C1 segment of cervical spinal cord (tissue), 14 donors: ENCODE data around the gene CACNB2.
A peak's percentile ranks its signal among the peaks of the same experiment; 100 is the strongest.
"Not testable (repeated sequence)": the region's sequence is repeated elsewhere in the genome, so short reads cannot be mapped to it uniquely, and the experiment has no call there.

Source experiments
- DNase-seq, 14 donors: peaks; one replicate each; lab custom pipeline; 2025; lab: John Stamatoyannopoulos, UW

Gene CACNB2

DNA sequence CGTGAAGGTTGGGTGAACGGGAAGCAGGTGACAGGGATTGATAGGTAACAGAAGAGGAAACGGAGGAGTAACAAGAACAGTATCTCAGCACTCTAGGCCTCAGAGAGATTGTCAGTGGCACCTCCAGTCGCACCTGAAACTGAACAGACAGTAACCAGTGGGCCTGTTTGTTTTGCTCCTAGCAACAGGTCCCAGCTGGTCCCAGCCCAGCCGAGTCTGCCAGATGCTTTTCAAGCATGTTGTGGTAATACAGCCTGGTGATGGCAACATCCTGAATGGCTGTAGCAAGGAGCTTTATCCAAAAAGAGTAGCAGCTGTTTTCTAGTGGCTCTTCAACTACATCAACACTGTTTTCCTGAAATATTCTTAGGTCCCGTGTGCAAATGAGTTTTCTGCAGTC is 4.7 kb downstream of the CACNB2 start:
- DNase-seq: peak in 2 of 14 donors; percentile 10 to 13

DNA sequence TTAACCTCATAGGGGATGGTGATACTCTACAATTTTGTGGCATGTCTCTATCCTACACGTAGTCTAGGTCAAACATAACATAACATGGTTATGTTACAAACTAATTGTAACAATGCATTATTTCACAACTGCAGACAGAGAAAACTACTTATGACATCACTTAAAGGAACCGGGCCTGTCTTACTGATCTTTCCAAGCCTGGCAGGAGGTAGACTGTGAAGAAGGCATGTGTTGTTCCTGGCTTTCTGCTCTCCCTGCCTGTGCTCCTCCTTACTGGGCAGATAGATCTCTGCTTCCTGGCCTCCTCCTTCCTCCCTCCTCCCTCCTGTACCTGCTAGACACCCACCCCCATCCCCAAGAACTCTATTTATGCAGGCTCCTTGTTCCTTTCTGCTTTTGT is 5.4 kb downstream of the CACNB2 start:
- DNase-seq: peak in 1 of 14 donors; percentile 6

DNA sequence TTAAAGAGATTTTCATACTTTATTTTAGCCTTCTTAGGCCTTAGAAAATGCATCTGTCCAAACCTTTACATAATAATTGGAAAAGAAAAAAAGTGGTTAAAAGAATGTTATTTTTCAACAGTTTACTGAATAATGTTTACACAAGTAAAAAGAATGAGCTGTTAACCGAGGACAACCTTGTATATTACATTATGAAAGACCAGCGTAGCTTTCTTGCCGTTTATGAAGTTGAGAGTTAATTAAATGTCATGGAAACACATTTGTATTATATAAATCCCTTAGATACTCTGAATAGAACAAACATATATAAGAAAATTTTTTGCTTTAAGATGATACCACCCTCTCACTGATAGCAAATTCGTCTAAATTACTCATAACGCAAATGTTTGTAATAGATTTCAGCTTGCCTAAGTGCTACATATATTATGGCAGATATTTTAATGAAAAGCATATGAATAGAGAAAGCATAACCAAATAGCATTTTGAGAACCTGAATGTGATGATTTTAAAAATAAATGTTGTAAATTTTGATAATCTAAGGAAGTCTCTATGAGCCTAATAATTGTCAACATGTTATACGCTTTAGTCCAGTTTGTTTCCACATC is 9.1 kb downstream of the CACNB2 start:
- DNase-seq: no peak

DNA sequence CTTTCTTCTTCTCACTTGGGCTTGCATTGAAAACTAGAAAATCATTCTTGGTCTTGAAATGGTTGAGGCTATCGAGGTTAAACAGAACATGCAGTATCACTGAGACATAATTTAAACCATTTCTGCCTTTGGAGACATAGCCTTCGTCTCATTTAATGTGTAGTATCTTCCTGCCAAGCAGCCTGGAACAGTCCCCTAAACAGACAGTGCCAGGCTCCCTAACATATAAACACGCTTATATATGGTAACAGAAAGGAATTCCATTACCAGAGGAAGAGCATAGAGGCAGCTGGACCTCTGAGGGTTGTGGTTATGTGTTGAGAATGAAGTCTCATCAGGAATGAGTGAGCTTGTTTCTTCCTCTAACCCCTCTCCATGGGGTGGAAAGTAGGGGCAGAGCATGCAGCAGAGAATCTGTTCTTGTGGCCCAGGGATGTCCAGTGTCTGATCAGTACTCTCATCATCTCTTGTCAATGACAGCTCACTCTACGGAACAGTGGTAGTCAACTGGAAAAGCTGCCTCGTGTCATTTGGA is 11.2 kb downstream of the CACNB2 start:
- DNase-seq: no peak

DNA sequence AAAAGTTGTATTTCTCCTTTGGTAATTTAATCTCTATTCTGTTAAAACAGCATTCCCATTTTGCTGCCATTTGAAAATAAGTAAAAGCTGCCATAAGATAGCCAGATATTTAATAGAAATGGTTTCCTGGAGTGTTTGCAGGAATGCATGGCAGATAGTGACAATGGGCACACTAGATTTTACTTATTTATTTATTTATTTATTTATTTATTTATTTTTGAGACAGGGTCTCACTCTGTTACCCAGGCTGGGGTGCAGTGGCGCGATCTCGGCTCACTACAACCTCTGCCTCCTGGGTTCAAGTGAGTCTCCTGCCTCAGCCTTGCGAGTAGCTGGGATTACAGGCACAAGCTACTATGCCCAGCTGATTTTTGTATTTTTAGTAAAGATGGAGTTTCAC is 13.2 kb downstream of the CACNB2 start:
- not testable (repeated sequence) for DNase-seq

DNA sequence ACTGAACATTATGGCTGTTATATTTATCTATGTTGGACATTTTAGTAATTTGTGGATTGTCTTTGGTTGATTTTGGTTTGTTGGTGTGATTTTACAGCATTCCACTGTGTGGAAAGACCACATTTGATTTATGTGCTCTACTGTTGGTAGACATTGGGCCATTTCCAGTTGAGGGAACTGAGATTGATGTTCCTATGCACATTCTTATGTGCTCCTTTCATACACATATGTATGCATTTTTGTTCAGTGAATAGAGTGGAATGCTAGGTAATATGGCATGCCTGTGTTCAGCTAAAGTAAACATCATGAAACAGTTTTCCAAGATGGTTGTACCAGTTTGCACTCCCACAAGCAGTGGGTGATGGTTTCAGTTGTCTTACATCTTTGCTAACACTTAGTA is 15.1 kb downstream of the CACNB2 start:
- no peak for DNase-seq

DNA sequence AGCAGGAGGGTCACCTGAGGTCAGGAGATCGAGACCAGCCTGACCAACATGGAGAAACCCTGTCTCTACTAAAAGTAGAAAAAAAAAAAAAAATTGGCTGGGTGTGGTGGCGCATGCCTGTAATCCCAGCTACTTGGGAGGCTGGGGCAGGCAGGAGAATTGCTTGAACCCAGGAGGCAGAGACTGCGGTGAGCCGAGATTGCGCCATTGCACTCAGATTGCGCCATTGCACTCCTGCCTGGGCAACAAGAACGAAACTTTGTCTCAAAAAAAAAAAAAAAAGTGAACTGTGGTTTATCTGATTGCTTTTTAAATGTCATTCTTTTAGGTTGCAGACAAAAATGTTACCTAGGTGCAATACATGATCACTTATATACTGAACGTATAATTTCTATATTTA is 16.6 kb downstream of the CACNB2 start:
- not testable (repeated sequence) for DNase-seq

DNA sequence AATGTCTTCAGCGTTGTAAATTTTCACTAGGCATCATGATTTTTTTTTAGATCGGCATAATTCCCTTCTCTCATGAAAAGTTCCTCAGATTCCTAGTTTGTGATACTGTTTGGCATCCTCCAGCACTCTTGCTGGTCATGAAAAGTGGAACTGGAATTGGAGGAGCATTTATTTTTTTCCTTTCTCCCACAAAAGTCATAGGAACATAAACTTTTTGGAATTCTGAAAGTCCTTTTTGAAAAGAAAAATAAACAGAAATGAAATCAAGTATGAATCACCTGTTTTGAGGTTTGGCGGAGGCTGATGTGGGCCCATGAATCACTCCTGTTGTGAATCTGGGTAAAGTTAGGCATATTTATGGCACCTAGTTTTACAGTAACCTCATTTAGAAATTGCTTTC is 17.7 kb downstream of the CACNB2 start:
- DNase-seq: no peak

DNA sequence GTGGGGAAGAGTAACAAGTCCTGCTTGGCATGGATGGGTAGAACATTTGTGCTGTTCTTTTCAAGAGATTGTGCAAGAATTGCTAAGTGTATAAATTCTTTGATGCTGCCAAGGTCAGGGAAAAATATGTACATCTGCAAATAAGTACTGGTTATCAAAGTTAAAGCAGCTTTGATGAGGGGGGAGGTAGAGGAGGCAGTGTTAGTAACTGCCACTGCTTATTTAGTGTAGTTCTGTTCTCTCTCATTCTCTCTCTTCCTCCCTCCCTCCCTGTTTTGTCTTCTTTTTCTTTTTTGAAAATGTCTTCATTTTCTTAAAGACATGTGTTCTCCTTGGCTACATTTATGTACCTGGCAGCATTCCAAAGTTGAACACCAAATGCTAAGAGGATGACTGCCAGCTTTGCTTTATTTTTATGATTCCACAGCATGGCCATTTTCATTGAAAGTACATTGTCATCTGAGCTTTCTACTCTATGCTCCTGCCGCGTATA is 18.6 kb downstream of the CACNB2 start:
- DNase-seq: peak in 1 of 14 donors; percentile 71

DNA sequence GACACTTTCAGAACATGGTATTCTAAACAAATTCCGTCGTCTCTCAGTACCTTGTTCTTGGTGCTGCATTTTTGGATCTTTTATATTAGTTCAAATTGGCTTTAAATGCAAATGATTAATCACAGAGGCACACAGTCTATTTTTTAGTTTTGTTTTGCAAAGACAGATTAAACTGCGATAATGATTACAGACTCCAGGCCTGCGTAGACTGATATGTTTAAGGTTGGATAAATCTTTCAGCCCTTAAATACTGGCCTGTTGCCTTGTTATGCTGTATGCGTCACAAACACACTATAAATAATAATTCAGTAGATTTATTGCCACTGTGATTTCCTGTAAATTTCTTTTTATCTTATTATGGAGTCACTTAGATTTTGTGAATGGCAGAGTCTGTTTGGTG is 19.3 kb downstream of the CACNB2 start:
- no peak for DNase-seq

DNA sequence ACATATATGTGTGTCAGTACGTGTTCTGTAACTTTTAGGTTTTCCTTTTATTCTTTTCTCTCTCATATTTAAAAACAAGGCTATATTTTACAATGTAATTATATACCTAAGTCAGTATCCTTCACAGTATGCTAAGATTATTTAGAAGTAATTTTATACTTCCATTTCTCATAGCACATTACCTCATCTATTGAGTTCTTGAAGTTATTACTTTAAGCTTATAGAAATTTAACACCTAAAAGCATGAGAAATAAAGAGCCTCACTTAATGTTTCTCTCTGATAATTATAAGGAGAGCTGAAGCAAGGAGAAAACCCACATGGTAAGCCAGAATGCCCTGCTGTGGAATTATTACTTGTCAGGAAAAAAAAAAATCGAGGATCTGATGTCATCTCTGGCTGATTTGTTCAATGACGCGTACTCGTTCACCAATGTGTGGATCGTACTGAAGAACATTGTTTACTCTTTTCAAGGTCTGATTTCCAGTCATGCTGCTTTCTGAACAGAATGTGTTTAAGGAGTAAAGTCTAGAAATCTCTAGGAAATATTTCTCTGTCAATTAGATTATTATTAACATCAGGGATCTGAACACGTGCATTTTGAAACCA is 21.9 kb downstream of the CACNB2 start:
- no peak for DNase-seq

DNA sequence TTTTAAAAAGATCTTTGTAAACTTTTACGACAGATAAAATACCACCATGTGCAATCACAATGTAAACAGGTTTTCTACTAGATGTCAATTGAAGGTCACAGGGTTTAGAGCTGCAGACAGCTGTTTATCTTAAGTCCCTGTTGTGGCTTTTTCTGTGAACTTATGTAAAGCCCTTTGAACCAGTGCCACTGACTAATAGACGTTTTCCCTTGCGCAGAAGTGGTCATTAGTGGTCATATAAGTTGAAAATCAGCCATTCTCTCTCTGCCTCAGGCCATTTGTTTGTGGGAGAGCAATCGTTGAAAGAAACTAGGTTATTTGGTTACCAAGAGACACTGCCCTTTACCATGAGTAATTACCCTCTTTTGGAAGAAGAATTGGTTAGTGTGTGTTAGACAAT is 23.9 kb downstream of the CACNB2 start:
- no peak for DNase-seq

DNA sequence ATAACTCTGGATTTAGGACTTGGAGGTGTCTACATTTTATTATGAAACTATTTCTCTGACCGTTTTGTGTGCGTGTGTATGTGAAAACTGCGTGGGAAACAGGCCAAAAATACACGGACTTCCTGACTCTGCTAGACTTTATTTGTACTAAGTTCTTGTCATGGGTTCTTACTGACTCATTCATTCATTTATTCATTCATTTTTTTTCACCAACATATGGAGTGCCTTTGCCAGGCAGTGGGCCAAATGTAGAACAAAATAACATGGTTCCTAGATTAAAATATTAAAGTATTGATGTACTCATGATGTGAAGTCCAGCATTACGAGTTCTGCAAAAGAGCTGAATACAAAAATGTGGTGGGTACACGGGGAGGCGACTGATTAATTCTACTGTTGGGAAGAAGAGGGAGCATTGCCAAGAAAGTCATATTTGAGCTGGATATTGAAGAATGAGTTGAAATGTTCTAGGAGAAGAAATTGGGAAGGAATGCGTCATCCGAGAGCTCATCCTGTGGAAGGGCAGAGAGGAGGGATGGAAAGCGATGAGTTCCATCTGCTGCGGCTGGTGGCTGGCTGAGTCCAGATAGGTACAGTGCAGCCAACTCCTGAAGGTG is 24.6 kb downstream of the CACNB2 start:
- DNase-seq: no peak

DNA sequence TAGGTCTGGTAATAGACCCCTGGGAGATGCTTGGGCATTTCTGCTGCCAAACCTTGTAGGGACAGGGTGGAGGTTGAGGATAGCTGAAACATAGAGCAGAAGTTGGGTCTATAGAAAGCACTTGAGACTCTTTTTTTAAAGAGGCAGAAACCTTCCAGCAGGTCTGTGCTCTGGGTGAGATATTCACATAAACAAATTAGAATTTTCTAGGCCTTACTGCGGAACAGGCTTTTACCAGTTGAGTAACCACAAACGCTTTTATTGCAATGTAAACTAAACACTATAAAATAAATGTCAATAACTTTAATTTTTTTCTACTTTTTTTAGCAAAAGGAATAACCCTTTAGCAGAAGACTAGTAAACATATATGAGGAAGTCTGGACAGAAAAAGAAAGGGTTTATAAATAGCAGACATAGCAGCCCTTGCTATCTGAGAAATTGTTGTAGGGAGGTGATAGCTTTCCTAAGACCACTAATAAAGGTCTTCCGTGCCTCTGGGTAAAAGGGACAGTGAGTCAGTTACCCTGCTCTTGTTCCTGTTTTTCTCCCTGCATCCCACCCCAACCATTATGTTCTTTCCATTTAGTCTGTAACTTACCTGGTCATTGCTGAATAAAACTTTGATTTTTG is 38.7 kb downstream of the CACNB2 start:
- DNase-seq: no peak

DNA sequence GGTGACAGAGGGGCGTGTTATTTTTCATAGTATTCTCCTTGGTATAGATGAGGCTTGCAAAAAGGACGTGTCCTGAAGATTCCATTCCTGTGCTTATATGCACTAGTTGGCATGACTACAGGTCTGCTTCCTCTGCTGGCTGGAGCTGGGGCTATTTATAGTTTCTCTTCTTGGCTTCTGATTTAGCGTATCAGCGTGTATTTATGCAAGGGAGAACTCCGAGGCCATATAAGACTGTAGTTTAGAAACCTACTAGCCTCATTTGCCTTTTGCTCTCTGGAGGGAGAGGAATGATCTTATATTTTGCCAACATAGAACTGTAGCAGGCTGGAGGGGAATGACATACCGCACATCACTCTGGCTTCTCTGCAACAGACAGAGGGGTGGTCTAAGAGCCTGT is 39.7 kb downstream of the CACNB2 start:
- DNase-seq: peak in 1 of 14 donors; percentile 76

DNA sequence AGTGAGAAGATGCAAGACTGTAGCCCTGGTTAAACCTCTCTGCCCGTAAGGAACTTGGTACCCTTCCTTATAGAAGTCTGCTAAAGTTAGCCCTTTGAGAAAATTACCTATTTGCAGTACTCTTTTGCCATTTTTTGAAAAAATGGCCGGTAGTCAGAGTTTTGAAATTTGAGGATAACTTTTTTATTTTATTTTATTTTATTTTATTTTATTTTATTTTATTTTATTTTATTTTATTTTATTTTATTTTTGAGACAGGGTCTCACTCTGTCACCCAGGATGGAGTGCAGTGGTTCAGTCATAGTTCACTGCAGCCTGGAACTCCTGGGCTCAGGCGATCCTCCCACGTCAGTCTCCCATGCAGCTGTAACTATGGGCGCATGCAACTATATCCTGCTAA is 41.2 kb downstream of the CACNB2 start:
- DNase-seq: not testable (repeated sequence)

DNA sequence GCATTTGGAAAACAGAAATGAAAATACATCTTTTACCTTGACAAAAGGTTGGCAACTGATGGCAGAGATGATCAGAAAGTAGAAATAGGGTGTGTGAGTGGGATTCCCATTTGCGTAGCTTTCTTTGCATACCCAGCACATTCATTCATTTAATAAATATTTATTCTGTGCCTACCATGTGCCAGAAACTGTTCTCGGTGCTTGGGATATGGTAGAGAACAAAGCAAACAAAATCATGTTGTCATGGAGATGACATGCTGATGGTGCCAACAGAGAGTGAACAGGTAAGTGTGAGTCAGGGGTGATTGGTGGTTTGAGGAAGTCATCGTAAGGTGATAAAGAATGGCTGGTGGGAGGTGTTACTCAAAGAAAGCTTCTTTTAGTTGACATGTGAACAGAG is 45.4 kb downstream of the CACNB2 start:
- DNase-seq: no peak

DNA sequence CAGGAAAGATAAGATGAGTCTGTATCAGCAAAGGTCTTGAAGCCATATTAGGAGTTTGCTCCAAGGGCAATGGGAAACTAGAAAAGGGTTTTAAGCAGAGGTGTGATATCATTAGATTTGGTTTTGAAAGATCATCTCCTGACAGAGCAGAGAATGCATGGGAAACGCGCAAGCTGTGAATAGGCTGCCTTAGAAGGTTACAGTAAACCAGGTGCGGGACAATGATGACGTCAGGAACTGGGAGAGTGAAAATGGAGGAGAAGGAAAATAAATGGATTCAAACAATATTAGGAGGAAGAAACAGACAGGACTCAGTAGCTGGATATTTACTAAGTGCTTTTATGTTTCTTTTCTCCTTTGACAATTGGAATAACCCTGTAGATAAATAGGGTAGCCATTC is 50.6 kb downstream of the CACNB2 start:
- no peak for DNase-seq

DNA sequence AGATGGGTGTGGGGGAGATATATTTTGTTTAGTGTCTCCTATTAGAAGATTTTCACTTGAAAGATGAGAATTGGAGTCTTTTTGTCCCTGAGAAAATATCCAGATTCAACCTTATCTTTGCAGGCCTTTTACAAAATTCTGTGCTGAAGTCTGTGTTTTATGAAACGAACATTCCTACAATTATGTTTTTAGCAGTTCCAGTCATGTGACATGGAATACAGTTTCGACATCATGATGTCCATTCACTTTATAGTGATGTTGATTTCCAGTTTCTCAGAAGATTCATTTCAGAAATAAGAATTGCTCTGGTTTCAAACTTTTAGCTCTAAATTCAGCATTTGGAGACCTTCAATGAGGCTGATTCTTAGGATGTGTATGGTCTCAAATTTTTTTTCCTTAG is 54.4 kb downstream of the CACNB2 start:
- no peak for DNase-seq

DNA sequence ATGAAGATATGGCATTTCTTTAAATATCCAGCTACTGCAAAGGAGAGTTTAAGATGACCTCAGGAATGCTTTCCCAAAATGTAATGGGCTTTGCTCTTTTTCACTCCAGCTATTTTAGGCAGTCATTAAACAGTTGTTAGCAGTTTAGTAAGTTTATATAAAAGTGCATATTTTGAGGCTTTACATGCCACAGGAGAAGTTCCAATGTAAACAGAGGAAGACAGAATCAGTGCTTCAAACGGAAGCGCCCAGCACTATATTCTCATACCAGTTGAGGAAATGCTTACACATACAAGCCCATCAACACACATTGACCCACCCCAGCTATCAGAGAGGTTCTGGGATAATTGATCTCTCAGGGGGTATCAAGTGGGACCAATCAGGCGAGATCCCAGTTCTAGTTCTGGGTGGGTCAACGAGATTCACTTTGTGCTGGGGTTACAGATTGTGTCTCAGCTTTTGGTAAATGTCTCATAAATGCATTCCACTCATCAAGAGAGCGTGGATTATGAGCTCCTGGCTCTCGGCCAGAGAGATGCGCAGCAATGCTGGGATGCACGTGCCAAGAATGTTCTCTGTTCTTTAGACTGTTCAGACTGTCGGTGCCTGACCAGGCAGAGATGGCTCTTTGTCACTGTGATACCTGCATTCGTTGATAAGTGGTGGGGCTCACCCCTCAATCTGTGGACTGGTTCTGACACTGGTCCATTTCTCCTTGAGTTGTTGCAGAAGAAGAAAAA is 55.0 kb downstream of the CACNB2 start:
- DNase-seq: no peak

DNA sequence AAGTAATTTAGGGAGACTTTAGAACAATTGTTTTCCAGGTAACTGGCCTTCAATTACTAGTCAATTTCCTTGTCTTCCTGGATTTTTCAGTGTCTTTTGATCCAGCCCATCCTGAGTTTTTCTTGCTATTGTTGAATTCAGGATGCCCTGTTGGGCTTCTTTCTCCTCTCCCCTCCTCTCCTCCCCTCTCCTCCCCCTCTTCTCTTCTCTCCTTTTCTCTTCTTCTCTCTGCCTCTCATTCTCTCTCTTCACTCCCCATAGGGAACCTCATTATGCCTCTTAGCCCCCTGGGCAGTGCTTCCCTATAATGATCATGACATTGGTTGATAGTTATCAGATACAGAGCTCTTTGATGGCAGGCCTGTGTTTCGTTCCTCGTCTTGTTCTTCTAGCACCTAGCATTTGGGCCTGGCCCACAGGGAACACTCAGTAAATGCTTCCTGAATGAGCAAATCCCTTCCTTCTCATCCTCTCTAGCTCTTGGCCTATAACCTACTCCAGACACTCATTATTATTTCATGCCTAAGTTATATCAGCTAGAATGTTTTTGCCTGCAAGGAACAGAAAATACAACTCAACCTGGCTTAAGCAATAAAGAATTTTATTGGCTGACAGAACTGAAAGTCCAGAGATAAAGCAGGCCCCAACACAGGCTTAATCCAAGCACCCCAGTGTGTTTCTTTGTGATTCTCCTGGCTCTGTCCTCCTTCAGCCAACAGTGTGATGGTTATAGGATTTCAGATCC is 56.8 kb downstream of the CACNB2 start:
- no peak for DNase-seq
